GM18499 (cell line): ENCODE measurements around the gene SRSF9.
A peak's percentile ranks its signal among the peaks of the same experiment; 100 is the strongest.
"Not testable (repeated sequence)": the region's sequence is repeated elsewhere in the genome, so short reads cannot be mapped to it uniquely, and the experiment has no call there.

Experiments
- ATAC-seq: cut with Tn5 transposase; IDR thresholded peaks from one replicate; pipeline ENCODE4 v1.9.1; 2021; ENCODE audit warnings: moderate number of reproducible peaks; ENCODE audit not compliant: insufficient read depth, unreplicated experiment

Gene SRSF9, protein sequence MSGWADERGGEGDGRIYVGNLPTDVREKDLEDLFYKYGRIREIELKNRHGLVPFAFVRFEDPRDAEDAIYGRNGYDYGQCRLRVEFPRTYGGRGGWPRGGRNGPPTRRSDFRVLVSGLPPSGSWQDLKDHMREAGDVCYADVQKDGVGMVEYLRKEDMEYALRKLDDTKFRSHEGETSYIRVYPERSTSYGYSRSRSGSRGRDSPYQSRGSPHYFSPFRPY

DNA sequence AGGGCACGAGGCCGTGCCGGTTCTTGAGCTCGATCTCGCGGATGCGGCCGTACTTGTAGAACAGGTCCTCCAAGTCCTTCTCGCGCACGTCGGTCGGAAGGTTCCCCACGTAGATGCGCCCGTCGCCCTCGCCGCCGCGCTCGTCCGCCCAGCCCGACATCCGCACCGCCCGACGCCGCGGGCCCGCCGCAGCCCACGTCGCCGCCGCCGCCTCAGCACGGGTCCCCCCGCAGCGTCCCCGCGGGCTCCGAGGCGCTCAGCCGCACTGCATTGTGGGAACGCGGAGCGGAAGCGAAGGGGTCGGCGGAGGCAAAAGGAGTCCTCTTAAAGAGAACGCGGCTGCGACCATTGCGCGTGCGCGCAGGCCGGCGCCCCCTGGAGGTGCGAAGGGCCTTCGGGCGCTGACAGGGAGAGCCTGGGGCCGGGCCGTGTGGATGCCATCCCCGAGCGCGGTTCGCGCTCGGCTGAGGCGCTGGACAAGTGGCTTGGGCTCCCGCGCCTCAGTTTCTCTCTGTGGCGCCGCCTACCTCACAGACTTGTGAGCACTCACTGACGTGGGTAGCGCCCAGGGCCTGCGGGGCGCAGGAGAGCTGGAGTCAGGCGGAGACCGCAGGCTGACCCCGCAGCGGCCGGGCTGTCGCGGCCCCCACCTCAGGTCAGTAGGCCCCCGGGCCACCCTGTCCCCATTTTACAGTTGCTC, at the start of gene SRSF9:
Gene SRSF9, minus strand, starts transcription at position 299 of the 700 bp plus-strand sequence. Its CDS starts 139 bp downstream, at position 160.
- peak; percentile 57 for ATAC-seq

DNA sequence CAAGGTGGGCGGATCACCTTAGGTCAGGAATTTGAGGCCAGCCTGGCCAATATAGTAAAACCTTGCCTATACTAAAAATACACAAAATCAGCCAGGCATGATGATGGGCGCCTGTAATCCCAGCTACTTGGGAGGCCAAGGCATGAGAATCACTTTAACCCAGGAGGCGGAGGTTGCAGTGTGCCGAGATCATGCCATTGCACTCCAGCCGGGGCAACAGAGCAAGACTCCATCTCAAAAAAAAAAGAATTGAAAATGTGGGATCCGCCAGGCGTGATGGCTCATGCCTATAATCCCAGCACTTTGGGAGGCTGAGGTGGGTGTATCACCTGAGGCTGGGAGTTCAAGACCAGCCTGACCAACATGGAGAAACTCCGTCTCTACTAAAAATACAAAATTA, 49.8 kb upstream of the SRSF9 start:
- ATAC-seq: not testable (repeated sequence)

DNA sequence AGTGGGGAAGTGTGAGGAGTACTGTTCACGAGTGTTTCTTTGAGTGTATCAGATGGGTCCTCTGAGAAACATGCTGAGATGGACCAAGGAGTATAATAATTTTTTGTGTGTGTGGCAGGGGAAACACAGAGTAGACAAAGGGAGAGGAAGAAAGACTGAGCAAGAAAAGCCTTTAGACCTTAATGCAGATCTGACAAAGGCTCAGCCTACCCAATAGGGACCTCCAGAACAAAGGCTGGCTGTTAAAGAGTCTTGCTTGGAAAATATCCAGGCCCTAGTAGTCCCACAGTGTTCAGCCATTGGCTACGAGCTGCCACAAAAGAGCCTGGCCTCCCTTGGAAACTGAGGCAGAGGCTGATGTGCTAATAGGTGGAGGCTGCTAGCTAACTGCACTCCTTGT, 45.9 kb upstream of the SRSF9 start:
- no peak for ATAC-seq

DNA sequence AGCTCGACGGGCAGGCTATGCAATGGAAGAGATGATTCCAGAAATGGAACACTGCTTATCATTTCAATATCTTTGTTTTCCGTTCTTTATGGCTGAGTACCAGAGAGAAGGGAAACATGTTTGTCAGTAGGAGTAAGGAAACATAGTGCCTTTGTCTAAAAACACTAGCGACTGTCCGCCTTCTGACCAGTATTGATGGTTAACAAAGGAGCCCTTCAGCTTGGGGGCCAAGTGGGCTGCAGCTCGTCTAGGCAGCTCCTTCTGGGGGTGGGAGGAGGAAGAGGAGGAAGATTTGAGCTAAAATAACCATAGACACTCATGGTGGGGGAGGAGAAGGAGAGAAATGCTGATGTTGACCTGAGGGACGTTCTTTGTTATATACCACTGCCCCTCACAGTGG, 44.5 kb upstream of the SRSF9 start:
- no peak for ATAC-seq

DNA sequence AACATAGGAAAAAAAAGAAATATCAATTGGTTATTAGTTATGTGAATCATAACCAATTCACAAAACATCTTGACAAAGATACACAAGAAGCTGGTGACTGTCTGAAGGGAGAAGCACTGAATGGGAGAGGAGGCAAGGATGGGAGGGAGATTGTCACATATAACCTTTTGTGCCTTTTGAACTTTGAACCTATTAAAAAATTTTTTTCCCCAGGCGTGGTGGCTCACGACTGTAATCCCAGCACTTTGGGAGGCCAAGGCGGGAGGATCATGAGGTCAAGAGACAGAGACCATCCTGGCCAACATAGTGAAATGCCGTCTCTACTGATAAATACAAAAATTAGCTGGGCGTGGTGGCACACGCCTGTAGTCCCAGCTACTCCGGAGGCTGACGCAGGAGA, 39.0 kb upstream of the SRSF9 start:
- no peak for ATAC-seq

DNA sequence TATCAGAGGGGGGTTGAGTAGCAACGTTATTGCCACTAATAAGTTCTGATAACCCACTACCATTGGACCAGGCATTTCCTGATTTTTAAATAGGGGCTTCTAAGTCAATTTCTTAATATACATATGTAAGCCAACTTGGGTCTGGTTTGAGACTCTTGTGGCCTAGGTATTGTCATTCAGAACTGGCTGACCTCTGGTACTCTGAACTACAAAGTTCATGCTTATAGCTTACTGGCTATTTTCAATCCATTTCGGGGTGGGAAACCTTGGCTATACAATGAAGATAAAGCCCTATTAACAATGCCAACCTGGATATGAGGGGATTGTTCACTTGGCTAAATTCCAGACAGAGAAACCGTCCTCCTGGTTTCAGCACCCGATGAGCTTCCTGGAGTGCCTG, 35.0 kb upstream of the SRSF9 start:
- ATAC-seq: no peak

DNA sequence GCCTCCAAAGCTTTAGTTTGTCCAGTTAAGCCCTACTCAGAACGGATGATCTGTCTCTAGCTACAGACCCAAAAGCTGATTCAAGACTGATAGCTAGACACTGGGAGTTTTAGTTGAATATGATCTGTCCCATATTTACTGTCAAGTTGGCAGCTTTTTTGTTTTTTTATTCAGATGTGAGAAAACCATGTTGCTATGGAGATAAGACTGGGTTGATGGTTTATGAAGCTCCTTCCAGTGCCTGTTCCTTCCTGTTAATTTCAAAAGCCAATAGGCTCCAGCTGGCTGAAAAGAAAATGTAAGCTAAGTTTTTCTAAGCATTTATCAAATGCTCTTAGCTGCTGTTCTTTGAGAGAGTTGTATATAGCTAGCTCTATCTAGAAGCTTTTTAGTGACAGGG, 31.0 kb upstream of the SRSF9 start:
- no peak for ATAC-seq

DNA sequence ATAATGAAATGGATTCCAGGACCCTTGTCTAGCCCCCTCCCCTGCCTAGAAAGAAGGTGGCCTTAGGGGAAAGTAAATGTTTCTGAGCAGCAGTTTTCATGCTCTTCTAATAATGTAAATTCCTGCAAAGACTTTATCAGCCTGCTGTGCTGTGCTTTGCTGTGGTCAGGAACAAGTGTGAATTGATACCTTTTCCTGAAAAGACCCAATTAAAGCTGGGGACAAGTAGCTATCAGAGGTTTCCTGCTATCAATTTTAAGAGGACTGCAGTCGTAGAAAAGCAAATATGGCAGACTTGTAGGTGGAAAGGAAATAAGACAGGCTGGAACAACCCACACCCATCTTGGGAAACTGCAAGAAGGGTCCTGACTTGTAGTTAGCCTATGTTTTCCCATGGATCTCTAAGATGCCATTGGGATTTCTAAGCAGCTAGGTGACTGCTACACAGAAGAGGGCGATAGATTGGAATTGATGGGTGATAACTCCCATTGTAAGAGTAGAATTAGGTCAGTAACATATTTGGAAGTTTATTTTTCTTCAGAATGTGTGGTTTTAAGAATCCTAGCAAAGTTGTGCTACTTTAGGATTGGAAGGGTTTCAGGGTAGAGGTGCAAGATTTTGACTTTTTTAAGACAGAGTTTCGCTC, 29.4 kb upstream of the SRSF9 start:
- no peak for ATAC-seq

DNA sequence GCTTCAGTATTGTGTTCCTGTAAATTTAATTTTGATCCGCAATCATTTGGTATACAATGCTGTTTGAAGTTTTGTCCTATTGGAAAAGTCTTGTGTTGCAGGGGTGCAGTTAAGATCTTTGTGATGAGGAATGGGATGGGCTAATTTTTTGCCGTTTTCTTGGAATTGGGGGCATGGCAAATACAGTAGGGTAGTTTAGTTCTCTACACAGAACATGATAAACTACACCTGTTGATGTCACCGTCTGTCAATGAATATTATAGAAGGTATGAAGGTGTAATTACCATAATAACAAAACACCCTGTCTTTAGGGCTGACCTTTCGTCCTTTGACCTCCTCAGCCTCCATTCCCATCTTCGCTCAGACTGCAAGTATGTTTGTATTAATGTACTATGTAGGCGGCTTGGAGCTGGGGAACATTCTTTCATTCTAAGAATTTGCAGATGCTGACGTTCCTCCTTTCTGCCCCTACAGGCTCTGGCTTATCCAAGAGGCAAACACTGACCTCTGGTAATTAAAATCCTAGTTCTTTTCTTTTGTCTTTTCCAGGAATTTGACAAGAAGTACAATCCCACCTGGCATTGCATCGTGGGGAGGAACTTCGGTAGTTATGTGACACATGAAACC, 28.1 kb upstream of the SRSF9 start:
- ATAC-seq: no peak

DNA sequence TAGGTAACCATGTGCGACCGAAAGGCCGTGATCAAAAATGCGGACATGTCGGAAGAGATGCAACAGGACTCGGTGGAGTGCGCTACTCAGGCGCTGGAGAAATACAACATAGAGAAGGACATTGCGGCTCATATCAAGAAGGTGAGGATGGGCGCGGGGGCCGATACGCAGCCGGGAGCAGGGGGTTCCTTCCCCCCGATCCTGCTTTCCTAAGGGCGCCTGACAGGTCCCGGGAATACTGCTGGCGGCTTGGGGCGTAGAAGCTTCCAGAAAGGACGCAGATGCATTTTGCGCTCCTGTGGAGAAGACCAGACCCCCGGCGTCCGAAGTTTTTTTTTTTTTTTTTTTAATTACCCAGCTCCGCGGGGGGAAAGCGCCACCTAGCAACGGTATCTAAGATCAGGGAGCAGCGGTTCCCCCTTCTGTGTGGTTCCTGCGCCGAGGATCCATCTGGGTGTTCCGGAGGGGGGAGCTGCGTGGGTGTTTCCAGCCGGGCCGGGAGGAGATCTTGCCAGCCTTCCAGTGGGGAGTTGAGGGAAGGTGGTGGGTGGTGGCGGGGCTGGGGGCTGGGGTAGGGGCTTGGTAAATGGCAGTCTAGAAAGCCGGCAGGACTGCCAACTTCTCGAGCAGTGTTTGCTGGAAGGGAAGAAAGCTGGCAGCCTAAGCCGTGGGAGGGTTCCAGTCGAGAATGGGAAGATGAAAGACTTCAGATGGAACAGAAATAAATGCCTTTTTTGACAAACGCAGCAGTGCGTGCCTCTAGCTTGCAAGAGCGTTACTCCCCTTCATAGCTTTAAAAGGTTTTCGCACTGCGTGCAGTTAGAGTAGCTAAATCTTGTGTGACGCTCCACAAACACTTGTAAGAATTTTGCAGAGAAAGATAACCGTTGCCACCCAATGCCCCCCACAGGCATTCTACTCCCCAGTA, 27.1 kb upstream of the SRSF9 start:
- ATAC-seq: peak; percentile 5

DNA sequence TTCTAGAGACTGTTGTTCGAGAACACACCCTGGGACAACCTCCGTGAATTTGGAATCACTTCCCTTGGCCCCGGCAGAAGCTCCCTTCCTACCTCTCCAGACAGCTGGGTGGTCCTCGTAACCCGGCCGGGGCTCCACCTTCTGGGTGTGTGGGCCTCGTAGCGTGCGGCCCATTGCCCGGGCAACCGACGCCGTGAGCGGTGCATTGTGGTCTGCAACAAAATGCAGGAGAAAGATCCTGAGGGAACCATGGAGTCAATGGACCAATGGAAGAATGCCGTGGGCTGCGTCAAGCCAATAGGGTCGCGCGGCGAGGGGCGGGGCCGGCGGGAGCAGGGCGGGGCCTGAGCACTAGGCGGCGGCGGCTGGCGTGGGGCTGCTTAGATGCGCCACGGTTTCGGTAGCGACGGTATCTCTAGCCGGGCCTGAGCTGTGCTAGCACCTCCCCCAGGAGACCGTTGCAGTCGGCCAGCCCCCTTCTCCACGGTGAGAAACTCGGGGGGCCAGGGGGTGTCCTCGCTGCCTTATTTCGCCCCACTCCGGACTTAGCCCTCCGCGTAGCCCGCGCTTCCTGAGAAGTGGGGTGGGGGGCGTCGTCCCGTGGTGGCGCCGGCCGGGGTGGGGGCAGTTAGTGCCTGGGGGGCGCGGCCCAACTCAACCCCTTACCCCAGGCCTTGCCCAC, 26.3 kb upstream of the SRSF9 start, which contains the start of gene DYNLL1:
Gene DYNLL1, plus strand, starts transcription at position 383 of the 682 bp plus-strand sequence. CDS start 309 bp downstream, outside the sequence.
- ATAC-seq: peak; percentile 85

DNA sequence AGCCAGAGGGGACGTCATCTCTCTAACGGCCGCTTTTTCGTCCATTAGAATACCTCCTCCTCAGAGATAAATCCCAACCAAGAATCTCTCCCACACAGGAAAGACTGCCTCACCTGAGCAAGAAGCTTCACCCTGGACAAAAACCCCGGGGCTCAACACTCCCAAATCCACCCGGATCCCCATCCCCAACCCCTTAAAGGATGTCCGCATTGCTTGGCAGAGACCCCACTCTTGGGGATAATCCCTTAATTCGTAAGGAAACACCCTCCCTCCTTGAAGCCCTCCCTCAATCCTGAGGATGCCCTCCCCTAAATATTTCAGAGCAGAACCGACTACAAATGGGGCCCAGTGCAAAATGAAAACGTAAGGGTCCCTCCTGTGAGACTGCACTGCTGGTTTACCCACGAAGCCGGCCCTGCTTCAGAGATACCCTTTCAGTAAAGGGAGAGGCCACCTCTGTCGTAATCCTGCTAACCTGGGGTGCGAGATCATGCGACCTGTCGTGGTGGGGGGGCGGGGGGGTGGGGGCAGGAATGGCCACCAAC, 25.7 kb upstream of the SRSF9 start:
- ATAC-seq: no peak

DNA sequence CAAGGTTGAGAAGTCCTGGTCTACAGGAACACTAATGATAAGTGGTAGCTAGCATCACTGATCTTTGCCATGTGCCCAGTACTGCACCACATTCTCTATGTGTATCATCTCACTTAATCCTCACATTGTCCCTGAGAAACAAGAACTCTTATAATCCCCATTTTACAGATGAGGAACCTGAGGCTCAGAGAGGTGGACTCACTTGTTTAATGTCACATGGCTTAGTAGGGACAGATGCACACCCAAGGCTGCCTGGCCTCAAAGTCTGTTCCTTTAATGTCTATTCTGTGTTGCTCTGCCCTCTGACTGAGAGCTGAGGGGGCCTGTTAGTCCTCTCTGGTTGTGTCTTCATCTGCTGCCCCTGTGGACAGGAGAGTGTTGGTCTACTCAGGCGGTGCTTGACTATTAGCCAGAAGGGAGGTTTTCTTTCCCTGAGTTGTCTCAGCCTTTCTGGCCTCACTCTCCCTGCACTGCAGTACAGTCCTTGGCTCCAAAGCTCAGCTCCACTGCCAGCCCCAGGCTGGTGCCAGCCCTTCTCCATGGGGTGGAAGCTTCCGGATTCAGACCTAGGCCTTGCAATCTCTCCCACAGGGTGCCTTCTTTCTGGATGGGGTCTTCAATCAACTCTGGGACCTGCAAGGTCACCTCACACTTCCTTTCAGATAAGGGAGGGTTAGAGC, 21.4 kb upstream of the SRSF9 start:
- ATAC-seq: no peak

DNA sequence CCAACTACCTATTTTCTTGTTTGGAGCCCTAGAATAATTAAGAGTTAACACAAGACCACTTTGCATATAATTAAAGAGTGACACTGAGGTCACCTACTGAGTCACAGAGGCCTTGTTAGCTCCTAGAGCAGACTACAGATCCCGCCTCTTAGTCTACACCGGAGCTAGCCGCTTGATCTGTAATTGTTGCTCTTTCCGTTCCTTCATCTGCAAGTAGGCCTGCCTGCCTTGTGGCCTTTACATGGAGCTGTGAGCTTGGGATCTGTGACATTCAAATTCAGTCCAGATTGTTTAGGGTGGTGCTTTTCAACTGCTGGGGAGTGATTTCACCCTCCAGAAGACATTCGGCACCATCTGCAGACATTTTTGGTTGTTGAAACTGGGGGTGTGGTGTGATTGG, 20.8 kb upstream of the SRSF9 start:
- no peak for ATAC-seq

DNA sequence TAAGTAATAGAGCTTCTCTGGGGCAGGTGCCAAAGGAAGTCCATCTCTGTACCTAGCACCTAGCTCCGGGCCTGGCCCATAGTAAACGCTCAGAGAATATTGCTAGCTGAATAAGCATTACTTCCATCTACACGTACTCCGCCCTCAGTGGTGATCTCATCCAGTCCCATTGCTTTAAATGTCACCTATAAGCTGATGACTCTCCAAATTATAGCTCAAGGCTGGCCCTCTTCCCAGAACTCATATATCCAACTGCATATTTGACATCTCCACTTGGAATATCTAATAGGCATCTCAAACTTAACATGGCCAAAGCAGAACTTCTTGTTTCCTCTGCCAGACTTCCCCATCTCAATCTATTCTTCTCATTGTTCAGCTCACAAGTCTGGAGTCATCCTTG, 19.5 kb upstream of the SRSF9 start:
- no peak for ATAC-seq

DNA sequence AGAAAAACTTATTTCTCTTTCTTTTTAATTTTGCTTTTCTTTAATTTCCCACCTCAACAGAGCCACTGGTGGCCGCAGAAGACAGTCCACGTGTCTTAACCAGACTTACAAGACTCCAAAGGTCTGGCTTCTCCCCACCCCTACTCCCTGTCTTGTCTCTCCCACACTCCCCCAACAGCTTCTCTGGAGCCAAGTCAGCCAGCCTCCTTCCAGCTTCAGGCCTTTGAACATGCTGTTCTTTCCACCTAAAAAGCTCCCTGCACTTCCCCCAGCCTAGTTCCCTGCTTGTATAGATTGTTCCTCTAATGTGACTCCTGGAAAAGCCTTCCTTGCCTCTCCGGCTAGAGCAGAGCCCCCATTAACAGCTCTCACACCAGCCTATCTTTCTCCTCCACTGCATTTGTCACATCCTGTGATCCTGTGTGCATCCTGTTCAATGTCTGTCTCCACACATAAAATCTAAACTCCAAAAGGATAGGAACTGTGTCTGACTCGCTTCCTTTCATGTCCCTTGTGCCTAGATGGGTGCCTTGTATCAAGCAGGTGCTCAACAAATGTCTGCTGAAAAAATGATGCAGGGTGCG, 18.6 kb upstream of the SRSF9 start:
- no peak for ATAC-seq

DNA sequence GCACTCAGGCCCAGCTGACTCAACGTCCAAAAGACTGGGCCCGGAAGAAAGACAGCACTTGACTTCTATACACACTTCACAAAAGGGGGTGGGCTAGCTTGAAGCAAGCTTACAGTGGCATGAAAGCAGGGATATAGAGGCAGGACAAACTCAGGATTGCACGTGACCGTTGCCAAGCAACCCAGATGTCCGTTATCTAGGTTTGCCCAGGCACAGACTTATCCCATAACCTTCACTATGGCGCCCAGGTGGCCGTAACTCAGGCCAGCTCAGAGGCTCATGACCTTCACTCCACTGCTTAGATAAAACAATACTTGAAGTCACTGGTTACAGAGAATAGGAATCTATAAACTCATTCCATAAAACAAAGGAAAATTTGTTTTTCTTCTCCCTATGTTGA, 18.0 kb upstream of the SRSF9 start:
- not testable (repeated sequence) for ATAC-seq
